SK-N-SH treated with all-trans-retinoic acid at 6 μM for 48 hours (cell line): ENCODE data around the gene MRPL36.

Experiments
- ATAC-seq: fragments of 200-7000 bp; cut with Tn5 transposase; 3 replicates; pipeline ENCODE4 v1.9.1; 2020; ENCODE audit warnings: mild to moderate bottlenecking, moderate library complexity
- ARNTL ChIP-seq: fragments of 450-650 bp; formaldehyde crosslinking; IDR thresholded peaks from 2 replicates; pipeline ENCODE4 v1.5.0; 2020; ENCODE audit warnings: low read depth, mild to moderate bottlenecking, moderate library complexity, borderline replicate concordance
- CSDC2 ChIP-seq: fragments of 250-450 bp; sonication (Bioruptor Pico); IDR thresholded peaks from 2 replicates; pipeline ENCODE4 v1.5.0; 2020; ENCODE audit warnings: mild to moderate bottlenecking, moderate library complexity
- ESRRG ChIP-seq: fragments of 250-450 bp; sonication (Bioruptor Pico); IDR thresholded peaks from 2 replicates; pipeline ENCODE4 v1.6.1; 2021; ENCODE audit warnings: mild to moderate bottlenecking
- ISL1 ChIP-seq: fragments of 250-450 bp; sonication (Bioruptor Pico); IDR thresholded peaks from 2 replicates; pipeline ENCODE4 v2.1.2; 2022; ENCODE audit warnings: mild to moderate bottlenecking, moderate library complexity
- OSR1 ChIP-seq: fragments of 250-450 bp; sonication (Bioruptor Pico); IDR thresholded peaks from 2 replicates; pipeline ENCODE4 v1.8.0; 2022; ENCODE audit warnings: moderate library complexity, mild to moderate bottlenecking, inconsistent platforms
- PPARA ChIP-seq: fragments of 250-450 bp; sonication (Bioruptor Pico); IDR thresholded peaks from 2 replicates; pipeline ENCODE4 v1.5.0; 2020; ENCODE audit warnings: mild to moderate bottlenecking, borderline replicate concordance
- RARB ChIP-seq: fragments of 250-450 bp; sonication (Bioruptor Pico); IDR thresholded peaks from 2 replicates; pipeline ENCODE4 v1.8.0; 2021; ENCODE audit warnings: mild to moderate bottlenecking, moderate library complexity
- TCF4 ChIP-seq: fragments of 250-450 bp; sonication (Bioruptor Pico); IDR thresholded peaks from 2 replicates; pipeline ENCODE4 v1.8.0; 2021; ENCODE audit warnings: mild to moderate bottlenecking, moderate library complexity, borderline replicate concordance
- TOX ChIP-seq: fragments of 250-450 bp; sonication (Bioruptor Pico); IDR thresholded peaks from 2 replicates; pipeline ENCODE4 v1.8.0; 2021; ENCODE audit warnings: mild to moderate bottlenecking, moderate library complexity, borderline replicate concordance
- ZC3H10 ChIP-seq: fragments of 250-450 bp; sonication (Bioruptor Pico); IDR thresholded peaks from 2 replicates; pipeline ENCODE4 v1.5.1; 2021; ENCODE audit warnings: mild to moderate bottlenecking, moderate library complexity
- ZFP3 ChIP-seq: fragments of 250-450 bp; sonication (Bioruptor Pico); IDR thresholded peaks from 2 replicates; pipeline ENCODE4 v1.5.0; 2020; ENCODE audit warnings: mild to moderate bottlenecking, moderate library complexity
- ZFP30 ChIP-seq: fragments of 450-650 bp; formaldehyde crosslinking; IDR thresholded peaks from 2 replicates; pipeline ENCODE4 v1.5.0; 2022; ENCODE audit warnings: mild to moderate bottlenecking, moderate library complexity
- ZNF565 ChIP-seq: fragments of 450-650 bp; formaldehyde crosslinking; conservative IDR thresholded peaks from 2 replicates; pipeline ENCODE4 v1.5.0; 2020; ENCODE audit warnings: low read depth, mild to moderate bottlenecking, moderate library complexity
- ZNF70 ChIP-seq: fragments of 450-650 bp; formaldehyde crosslinking; IDR thresholded peaks from 2 replicates; pipeline ENCODE4 v1.5.0; 2020; ENCODE audit warnings: mild to moderate bottlenecking, moderate library complexity
- ZNF8 ChIP-seq: fragments of 450-650 bp; formaldehyde crosslinking; IDR thresholded peaks from 2 replicates; pipeline ENCODE4 v1.5.0; 2020; ENCODE audit warnings: mild to moderate bottlenecking, moderate library complexity
- TF ChIP-seq, protein P1 (sequence below): fragments of 250-450 bp; sonication (Bioruptor Pico); IDR thresholded peaks from 2 replicates; pipeline ENCODE4 v1.5.0; 2020; ENCODE audit warnings: mild to moderate bottlenecking, moderate library complexity
- TF ChIP-seq, protein P2 (sequence below): fragments of 250-450 bp; sonication (Bioruptor Pico); IDR thresholded peaks from 2 replicates; pipeline ENCODE4 v1.5.1; 2021; ENCODE audit warnings: mild to moderate bottlenecking, moderate library complexity
- TF ChIP-seq, protein P3 (sequence below): fragments of 250-450 bp; sonication (Bioruptor Pico); IDR thresholded peaks from 2 replicates; pipeline ENCODE4 v1.5.1; 2020; ENCODE audit warnings: low read depth, mild to moderate bottlenecking, moderate library complexity
- TF ChIP-seq, protein P4 (sequence below): fragments of 250-450 bp; sonication (Bioruptor Pico); IDR thresholded peaks from 2 replicates; pipeline ENCODE4 v1.8.0; 2020; ENCODE audit warnings: mild to moderate bottlenecking, moderate library complexity, borderline replicate concordance
- TF ChIP-seq, protein P5 (sequence below): fragments of 250-450 bp; sonication (Bioruptor Pico); IDR thresholded peaks from 2 replicates; pipeline ENCODE4 v1.8.0; 2021; ENCODE audit warnings: low read depth, mild to moderate bottlenecking, moderate library complexity, borderline replicate concordance

The MRPL36 gene

DNA sequence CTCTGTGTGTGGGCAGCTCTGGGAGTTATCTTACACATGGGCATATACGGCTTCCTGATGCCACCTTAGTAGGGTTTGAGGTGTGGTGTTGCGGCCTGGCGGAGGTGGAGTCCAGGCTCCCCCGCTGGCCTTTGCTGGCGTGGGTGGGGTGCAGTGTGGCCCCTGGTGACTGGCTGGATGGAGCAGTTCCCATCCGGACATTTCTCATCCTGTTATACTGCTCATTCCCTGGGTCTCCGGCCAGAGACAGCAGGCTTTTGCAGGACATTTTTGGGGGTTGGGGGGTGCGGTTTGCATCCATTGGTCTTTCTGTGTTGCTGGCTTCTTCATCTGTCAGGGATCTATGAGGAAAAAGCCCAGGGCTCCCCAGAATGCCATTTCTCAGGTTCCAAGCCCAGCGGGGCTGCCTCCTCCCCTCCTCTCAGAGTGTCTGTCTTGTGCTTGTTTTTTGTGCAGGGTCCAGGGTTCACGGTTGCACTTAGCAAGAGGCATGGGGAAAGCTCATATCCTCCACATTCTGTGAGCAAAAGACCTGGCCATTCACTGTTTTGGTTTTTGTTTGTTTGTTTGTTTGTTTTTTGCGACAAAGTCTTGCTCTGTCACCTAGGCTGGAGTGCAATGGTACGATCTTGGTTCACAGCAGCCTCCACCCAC, 23.9 kb upstream of the MRPL36 start:
- no peak for ATAC-seq
- TF ChIP-seq, protein P1, sequence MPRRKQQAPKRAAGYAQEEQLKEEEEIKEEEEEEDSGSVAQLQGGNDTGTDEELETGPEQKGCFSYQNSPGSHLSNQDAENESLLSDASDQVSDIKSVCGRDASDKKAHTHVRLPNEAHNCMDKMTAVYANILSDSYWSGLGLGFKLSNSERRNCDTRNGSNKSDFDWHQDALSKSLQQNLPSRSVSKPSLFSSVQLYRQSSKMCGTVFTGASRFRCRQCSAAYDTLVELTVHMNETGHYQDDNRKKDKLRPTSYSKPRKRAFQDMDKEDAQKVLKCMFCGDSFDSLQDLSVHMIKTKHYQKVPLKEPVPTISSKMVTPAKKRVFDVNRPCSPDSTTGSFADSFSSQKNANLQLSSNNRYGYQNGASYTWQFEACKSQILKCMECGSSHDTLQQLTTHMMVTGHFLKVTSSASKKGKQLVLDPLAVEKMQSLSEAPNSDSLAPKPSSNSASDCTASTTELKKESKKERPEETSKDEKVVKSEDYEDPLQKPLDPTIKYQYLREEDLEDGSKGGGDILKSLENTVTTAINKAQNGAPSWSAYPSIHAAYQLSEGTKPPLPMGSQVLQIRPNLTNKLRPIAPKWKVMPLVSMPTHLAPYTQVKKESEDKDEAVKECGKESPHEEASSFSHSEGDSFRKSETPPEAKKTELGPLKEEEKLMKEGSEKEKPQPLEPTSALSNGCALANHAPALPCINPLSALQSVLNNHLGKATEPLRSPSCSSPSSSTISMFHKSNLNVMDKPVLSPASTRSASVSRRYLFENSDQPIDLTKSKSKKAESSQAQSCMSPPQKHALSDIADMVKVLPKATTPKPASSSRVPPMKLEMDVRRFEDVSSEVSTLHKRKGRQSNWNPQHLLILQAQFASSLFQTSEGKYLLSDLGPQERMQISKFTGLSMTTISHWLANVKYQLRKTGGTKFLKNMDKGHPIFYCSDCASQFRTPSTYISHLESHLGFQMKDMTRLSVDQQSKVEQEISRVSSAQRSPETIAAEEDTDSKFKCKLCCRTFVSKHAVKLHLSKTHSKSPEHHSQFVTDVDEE, result no peak
- TF ChIP-seq, protein P2, sequence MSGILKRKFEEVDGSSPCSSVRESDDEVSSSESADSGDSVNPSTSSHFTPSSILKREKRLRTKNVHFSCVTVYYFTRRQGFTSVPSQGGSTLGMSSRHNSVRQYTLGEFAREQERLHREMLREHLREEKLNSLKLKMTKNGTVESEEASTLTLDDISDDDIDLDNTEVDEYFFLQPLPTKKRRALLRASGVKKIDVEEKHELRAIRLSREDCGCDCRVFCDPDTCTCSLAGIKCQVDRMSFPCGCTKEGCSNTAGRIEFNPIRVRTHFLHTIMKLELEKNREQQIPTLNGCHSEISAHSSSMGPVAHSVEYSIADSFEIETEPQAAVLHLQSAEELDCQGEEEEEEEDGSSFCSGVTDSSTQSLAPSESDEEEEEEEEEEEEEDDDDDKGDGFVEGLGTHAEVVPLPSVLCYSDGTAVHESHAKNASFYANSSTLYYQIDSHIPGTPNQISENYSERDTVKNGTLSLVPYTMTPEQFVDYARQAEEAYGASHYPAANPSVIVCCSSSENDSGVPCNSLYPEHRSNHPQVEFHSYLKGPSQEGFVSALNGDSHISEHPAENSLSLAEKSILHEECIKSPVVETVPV, result no peak
- TF ChIP-seq RARB (CRISPR knock-in tag) (no peak), ZNF70 (no peak), ZFP3 (CRISPR knock-in tag) (no peak), ZC3H10 (CRISPR knock-in tag) (no peak)
- TF ChIP-seq, protein P3, sequence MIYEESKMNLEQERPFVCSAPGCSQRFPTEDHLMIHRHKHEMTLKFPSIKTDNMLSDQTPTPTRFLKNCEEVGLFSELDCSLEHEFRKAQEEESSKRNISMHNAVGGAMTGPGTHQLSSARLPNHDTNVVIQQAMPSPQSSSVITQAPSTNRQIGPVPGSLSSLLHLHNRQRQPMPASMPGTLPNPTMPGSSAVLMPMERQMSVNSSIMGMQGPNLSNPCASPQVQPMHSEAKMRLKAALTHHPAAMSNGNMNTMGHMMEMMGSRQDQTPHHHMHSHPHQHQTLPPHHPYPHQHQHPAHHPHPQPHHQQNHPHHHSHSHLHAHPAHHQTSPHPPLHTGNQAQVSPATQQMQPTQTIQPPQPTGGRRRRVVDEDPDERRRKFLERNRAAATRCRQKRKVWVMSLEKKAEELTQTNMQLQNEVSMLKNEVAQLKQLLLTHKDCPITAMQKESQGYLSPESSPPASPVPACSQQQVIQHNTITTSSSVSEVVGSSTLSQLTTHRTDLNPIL, result no peak
- TF ChIP-seq, protein P4, sequence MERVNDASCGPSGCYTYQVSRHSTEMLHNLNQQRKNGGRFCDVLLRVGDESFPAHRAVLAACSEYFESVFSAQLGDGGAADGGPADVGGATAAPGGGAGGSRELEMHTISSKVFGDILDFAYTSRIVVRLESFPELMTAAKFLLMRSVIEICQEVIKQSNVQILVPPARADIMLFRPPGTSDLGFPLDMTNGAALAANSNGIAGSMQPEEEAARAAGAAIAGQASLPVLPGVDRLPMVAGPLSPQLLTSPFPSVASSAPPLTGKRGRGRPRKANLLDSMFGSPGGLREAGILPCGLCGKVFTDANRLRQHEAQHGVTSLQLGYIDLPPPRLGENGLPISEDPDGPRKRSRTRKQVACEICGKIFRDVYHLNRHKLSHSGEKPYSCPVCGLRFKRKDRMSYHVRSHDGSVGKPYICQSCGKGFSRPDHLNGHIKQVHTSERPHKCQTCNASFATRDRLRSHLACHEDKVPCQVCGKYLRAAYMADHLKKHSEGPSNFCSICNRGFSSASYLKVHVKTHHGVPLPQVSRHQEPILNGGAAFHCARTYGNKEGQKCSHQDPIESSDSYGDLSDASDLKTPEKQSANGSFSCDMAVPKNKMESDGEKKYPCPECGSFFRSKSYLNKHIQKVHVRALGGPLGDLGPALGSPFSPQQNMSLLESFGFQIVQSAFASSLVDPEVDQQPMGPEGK (CRISPR knock-in tag), result no peak

DNA sequence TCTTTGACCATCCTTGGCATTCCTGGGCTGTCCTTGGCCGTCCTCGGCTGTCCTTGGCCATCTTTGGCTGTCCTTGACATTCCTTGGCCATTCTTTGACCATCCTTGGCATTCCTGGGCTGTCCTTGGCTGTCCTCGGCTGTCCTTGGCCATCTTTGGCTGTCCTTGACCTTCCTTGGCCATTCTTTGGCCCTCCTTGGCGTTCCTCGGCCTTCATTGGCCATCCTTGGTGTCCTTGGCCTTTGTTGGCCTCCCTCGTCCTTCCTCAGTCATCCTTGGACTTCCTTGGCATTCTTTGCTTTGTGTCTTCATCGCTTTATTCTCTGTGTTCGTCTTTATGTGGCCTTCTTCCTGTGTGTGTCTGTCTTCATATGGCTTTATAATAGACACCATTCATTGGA, 22.2 kb upstream of the MRPL36 start:
- TF ChIP-seq, protein P3, result no peak
- TF ChIP-seq ZNF70 (no peak), ARNTL (no peak), ZC3H10 (CRISPR knock-in tag) (no peak), ZNF8 (CRISPR knock-in tag) (no peak), ISL1 (CRISPR knock-in tag) (no peak), TOX (CRISPR knock-in tag) (no peak), TCF4 (CRISPR knock-in tag) (no peak), PPARA (CRISPR knock-in tag) (no peak), RARB (CRISPR knock-in tag) (no peak), ESRRG (no peak), CSDC2 (CRISPR knock-in tag) (no peak), ZNF565 (CRISPR knock-in tag) (no peak), OSR1 (CRISPR knock-in tag) (no peak), ZFP3 (CRISPR knock-in tag) (no peak), ZFP30 (CRISPR knock-in tag) (no peak)
- TF ChIP-seq, protein P5, sequence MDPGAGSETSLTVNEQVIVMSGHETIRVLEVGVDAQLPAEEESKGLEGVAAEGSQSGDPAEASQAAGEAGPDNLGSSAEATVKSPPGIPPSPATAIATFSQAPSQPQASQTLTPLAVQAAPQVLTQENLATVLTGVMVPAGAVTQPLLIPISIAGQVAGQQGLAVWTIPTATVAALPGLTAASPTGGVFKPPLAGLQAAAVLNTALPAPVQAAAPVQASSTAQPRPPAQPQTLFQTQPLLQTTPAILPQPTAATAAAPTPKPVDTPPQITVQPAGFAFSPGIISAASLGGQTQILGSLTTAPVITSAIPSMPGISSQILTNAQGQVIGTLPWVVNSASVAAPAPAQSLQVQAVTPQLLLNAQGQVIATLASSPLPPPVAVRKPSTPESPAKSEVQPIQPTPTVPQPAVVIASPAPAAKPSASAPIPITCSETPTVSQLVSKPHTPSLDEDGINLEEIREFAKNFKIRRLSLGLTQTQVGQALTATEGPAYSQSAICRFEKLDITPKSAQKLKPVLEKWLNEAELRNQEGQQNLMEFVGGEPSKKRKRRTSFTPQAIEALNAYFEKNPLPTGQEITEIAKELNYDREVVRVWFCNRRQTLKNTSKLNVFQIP (CRISPR knock-in tag), result no peak
- TF ChIP-seq, protein P1, result no peak
- TF ChIP-seq, protein P2, result no peak
- ATAC-seq, result no peak
